HG03280 (cell line): Measurements from ENCODE around the gene MAD1L1.

Experiments
- ATAC-seq: cut with Tn5 transposase; IDR thresholded peaks from one replicate; pipeline ENCODE4 v1.9.1; 2021; ENCODE audit warnings: mild to moderate bottlenecking, moderate library complexity; ENCODE audit not compliant: unreplicated experiment

MAD1L1 gene

DNA sequence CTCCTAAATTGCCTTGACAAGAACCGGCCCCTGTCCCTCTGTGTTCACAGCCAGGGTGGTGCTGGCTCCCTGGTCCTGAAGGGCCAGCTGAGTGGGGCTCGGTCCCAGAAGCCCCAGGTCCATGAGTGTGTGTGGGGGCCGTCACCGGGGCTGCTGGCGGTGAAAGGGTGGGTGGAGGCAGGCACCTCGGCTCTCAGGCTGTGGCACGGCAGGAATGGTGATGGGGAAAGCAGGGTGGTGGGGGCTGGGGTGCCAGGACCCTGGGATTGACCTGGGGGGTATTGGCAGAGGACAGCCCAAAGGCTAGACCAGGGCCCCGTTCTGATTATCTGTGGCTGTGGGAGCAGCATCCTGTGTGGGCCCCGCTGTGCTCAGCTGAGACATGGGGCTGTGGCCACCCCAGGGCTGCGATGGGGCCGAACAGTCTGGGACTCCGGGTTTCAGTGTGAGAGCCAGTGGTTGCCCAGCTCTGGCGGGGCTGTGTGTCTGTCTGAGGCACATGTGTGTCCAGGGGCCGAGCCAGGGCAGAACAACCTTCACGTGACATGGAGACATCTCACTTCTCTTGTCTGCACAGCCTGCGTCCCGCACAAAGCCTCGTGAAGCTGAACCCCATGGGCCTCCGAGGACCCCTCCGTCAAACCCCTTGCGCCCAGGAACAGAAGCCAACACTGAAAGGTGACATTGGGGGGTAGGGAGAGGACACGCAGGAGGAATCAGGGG is 418.5 kb downstream of the MAD1L1 start:
- no peak for ATAC-seq

DNA sequence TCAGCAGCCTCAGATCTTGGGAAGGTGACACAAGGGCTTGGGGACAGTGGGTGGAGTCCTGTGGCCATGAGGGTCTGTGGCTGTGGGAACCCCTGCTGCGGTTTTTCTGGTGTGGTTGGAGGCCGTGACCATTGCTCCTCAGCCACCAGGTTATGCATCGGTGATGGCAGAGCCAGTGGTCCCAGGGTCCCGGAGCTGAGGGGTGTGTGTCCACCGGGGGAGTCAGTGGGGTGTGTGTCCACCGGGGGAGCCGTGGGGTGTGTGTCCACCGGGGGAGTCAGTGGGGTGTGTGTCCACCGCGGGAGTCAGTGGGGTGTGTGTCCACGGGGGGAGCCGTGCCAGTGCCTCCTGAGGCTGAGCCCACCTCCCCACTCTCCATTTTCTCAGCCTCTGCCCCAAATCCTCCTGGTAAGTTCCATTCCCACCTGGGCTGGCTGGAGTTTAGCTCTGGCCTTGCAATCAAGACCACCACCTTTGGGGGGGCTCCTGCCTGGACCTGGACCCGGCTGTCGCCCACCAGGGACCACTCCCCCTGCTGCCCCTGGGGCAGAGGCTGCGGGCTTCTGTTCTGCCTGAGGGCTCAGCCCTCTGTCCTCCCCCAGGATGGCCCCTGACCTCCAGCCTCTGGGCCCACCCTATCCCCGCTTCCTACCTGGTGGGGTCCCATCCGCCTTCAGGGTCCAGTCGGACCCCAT is 419.2 kb downstream of the MAD1L1 start:
- ATAC-seq: no peak

DNA sequence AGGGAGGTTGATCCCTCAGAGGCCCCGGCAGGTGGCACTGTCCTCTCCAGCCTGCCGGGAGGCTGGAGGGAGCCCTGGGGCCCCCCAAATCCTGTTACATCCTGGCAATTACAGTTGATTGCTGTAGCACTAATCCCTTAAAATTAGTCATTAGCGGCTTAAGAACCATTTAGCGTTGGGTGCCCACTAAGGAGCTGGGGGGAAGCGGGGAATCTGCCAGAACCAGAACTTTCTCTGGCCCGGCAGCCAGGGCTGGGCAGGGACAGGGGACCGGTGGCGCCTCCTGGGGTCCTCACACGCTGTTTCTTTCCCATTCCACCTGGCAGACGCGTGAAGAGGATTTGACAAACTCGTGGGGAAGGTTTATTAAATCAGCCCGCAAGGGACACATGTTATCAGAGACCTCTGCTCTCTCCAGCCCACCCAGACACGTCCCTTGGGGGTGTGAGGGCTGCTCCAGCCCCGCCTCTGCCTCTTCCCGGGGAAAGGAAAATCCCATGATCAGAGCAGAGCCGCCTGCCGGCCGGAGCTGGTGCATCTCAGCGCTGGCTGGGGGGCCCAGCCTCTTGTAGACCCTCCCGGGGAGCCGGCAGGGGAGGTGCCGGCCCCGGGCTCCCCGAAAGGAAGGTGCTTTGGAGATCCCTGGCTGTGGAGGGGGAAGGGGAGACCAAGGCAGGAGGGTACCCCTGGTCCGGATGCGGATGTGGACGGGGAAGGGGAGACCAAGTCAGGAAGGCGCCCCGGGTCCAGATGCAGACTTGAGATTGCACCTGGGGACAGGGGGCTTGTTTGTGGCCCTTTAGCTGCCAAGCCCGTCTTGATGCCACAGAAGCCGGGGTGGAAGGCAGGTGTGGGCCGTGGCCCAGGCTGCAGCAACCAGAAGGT is 420.0 kb downstream of the MAD1L1 start:
- no peak for ATAC-seq

DNA sequence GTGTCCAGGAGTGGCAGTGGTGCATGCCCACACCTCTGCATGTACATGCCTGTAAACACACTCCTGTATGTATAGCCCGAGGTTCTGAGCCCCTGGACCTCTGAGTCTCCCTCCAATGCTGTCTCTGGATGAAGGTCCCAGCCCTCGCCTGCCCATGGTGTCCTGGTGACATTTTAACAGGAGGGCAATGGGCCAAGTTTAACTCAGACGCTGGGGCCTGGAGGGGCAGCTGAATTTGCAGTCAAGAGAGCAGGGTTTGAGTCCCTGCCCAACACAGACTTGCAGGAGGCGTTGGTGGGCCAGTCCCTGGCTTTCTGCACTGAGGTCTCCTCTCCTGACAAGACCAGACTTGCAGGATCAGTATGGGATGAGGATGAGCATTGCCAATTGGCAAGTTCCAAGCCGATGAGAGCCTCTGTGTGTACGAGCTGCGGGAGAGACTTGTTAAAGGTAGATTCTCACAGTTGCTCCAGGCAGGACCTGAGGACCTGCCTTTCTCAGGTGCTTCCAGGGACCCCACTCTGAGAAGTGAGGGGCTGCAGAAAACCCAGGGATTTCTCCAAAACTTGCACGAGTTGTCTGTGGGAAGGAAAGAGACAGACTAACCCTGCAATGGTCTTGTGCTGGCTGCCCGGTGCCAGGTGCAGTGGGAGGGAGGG is 420.8 kb downstream of the MAD1L1 start:
- ATAC-seq: no peak

DNA sequence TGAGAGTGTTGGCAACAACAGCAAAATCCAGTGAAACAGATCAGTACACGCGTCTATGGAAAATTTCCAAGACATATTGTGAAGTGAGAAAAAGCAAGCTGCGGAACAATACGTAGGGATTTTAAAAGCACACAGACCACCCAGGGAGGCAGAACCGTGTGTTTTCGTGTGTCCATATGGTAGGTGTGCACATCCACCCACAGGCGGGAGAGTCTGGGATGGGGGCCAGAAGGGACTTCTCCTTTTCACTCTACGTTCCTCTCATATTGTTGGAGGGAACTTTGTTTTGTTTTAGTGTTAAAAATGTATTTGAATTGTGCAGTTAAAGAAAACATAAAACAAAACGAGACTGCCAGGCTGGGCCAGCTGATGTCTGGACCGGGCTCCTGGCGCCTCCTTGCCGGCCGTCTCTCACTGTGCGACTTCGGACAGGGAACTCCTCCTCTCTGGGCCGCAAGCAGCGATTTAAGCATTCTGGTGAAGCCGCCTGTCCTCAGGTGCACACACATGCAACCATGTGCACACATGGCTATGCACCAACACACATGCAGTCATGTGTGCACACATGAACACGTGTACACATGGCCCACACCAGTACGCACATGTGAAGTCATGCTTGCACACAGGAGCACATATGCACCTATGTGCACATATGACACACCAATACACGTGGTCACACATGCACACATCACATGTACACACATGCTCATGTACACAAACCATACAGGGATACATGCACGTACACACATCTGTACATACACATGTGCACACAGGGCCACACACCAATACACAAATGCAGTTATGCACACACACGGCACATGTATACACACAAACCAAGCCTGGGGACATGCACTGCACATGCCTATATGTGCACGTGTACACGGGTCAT is 421.5 kb downstream of the MAD1L1 start:
- no peak for ATAC-seq

DNA sequence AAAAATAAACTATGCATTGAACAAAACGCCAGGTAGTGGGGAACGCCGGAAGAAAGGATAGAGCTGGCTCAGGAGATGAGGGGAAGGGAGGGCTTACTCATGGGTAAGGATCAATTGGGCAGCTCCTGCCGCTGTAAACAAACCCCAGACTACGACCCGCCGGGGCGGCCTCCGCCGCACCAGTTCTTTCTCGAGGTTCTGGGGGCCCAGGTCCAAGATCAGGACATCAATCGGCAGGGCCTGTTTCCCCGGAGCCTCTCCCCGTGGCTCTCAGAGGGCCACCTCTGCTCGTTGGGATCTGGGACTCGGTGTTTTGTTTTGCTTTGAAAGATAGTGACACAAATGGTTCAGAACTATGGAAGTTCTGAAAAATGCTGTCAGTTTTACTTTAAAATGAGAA is 422.2 kb downstream of the MAD1L1 start:
- ATAC-seq: no peak

DNA sequence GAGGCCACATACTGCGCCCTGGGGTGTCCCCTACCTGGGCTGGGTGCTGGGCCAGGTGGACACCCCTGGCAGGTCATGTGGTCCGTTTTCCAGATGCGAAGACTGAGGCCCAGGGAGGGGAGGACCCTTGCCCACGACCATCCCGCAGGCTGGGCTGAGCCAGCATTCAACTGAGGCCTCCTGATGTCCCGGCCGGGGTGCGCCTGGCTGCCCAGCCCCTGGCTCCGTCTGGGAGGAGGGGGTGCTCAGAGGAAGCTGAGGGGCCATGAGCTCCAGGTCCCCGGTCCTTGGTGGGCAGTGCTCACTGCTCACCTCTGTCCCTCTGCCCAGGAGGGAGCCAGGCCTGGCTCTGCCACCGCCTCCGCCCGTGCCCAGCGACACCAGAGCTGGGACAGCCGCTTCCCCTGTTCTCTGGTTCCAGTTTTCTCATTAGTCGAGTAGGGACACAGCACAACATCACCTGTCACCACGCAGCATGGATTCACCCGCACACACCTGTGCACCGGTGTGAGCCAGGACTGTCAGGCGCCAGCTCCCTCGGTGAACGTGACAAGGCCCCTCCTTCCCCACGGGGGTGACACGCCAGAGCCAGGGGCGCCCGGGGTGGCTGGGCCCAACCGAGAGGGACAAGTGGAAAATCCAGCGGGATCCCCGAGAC is 423.0 kb downstream of the MAD1L1 start:
- no peak for ATAC-seq

DNA sequence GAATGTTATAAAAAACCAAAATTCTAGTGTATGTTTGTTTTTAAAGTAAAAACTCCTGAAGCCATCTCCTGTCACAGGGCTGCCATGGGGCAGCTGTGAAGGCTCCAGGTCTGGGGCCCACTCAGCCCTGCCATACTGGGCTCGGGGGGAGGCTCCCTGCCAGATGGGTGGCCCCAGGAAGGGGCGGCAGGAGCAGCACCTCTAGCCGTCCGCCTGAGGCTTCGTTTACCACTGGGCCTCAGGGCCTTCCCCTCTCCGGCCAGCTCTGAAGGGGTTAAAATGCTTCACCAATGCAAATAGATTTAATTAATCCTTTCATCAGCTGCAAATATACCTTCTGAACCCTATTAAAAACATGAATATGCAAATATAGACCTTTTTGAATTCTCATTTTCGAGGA is 423.7 kb downstream of the MAD1L1 start:
- ATAC-seq: no peak

DNA sequence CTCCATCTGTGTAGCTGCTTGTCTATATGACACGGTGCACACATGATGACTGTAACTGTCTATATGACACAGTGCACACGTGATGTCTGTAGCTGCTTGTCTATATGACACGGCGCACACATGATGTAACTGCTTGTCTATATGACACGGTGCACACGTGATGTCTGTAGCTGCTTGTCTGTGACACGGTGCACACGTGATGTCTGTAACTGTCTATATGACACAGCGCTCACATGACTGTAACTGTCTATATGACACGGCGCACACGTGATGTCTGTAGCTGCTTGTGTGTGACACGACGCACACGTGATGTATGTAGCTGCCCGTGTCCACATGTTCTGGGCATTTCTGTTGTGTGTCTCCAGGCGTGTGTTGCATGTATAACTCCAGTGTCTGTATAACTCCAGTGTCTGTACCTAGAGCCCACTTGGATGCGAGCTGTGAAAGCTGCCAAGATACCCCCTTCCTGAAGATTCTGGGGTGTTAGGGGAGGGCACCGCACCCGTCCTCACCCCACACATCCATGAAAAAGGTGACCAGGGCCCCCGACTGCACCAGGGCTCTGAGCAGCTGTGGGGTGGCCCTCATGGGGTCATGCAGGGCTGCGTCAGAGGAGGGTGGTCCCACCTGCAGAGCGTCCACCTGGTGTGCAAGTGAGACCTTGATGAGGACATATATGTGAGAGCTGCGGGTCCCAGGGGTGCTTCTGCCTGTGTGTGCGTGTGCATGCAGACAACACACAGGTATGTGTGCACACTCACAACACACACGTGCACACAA is 424.7 kb downstream of the MAD1L1 start:
- no peak for ATAC-seq

DNA sequence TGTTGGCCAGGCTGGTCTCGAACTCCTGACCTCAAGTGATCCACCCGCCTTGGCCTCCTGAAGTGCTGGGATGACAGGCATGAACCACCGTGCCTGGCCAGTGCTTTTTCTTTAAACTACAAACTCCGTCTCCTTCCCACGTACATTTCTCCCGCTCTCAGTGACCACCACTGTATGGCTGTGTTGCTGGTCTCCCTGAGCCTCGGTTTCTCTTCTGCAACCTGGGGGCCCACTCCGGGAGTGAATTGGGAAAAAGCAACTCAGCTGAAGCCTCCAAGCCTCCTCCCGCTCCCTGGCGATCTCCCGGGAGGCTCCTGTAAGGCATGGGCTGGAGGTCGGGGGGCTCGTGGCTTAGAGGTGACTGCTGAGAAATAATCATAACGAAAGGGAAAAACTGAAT is 426.4 kb downstream of the MAD1L1 start:
- no peak for ATAC-seq

DNA sequence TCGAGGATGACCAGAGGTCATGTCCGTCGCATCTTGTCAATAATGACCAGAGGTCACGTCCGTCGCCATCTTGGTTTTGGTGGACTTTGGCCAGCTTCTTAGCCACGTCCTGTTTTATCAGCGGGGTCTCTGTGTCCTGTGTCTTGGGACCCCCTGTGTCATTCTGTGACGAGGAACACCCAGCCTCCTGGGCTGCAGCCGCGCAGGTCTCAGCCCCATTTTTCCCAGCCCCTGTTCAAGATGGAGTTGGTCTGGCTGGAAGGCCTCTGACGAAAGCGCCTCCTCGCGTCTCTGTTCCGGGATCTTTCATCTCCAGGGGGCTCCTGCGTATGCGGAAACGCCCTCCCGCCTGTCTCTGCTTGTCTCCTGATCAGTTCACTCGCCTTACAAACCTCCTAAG is 428.4 kb downstream of the MAD1L1 start:
- no peak for ATAC-seq

DNA sequence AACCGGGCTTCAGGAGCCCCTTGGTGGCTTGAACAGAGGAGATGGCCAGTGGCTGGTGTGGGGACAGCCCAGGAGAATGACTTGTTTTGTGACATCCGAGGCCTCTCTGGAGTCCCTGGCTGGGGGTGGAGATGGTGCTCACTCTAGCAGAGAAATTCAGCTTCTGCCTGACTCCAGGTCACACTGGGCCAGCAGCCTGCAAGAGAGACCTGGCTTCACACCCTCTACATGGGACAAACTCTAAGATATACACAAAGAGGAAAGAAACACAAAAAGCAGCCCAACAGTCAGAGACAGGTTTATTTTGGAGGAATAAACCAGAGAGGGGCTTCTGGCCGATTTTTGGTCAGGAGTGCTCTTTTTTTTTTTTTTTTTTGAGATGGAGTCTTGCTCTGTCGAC is 429.8 kb downstream of the MAD1L1 start:
- ATAC-seq: no peak

DNA sequence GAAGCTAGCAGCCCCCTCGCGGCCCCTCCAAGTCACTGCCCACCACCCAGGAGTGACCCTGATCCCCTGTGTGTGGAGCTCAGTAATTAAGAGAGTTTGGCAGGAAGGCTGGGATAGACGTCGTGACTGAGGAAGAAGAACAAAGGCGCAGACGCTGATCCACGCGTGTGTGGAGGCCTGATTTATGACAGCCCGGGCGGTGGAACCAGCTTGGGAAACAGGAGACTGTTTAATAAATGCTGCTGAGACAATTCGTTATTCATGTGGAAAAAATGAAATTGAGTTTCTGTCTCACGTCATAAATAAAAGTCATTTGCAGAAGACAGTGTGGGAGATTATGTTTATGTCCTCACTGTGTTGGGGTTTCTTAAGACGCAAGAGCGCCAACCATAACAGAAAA is 431.8 kb downstream of the MAD1L1 start:
- no peak for ATAC-seq

DNA sequence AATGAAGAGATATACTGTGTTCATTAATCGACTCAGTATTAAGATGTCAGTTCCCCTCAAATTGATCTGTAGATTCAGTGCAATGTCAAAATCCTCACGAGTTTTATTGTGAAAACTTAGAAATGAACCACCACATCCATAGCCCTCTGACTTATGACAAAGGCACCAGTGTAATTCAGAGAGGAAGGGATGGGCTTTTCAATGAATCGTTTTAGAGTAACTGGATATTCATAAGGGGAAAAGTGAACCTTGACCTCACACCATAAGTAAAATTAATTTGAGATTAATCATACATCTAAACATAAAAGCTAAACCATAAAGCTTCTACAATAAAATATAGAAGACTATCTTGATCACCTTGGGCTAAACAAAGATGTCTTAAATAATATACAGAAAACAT is 434.6 kb downstream of the MAD1L1 start:
- no peak for ATAC-seq

DNA sequence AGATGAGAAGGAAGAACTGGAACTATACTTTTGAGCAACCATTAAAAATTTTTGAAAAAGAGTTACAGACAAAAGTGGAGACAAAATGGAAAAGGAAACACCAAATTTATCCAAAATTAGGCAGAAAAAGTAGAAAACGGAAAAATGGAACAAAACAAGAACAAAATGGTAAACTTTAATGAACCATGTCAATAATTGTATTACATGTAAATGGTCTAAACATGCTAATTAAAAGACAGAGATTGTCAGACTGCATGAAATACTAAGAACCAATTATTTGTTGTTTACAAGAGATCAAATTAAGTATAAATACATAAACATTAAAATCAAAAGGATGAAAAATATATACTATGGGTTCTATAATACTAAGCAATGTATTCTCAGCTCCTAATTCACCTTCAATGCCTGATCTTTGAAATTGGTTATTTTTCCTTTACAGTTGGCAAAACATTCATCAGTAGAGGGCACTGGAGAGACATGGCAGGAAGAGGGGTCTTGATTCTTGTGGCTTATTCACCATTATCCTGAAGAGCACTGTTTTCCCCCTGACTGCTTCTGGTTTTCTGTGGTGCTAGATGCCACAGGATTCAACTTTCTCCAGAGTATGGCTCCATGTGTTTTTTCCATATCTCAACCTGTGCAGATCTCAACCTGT is 437.7 kb downstream of the MAD1L1 start:
- ATAC-seq: no peak

DNA sequence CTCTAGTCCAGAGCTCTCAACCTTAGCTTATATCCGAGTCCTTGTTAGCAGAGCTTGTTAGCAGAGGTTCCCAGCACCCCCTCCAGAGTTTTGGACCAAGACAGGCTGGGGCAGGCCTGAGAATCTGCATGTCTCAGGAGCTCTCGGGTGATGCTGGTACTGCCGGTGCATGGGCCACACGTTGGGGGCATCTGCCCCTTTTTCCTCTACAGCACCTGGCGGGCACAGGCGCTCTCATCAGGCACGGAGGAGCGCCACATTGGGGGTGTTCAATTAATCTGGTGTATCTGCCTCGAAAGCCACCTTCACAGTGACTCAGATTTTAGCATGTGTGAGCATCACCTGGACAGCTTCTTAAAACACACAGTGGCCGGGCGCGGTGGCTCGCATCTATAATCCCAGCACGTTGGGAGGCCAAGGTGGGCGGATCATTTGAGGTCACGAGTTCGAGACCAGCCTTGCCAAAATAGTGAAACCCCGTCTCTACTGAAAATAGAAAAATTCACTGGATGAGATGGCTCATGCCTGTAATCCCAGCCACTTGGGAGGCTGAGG is 445.0 kb downstream of the MAD1L1 start:
- ATAC-seq: no peak

DNA sequence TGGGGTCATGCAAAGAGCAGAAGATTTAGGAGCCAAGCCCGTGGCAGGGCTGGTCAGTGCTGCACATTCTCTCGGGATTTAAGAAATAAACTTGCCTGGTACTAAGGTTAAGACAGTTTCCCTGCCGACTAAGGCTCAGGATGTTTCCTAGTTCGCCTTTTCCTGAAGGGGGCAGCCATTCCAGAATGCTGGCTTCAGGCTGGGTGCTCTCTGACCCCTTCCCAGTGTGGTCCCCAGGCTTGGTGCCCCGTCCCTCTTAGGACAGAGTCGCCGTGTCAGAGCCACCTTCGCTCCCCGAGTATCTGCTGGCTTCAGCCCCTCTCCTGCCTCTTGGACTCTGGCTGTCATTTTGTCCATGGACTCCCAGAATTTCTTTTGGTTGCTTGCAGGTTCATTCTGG is 445.5 kb downstream of the MAD1L1 start:
- no peak for ATAC-seq

DNA sequence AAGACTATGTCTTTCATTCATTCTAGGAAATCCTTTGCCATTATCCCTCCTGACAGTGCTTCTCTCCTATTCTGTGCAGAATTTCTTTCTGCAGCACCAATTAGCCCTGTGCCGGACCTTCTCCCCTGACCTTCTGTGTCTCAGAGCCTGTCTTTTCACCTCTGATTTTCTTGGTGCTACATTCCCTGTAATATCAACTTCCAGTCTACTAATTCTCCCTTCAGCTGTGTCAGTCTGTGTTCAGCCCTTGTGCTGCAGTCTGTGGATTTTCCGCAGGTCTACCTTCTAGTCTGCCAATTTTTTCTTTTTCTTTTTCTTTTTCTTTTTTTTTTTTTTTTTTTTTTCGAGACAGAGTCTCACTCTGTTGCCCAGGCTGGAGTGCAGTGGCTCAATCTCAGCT is 446.9 kb downstream of the MAD1L1 start:
- no peak for ATAC-seq
